ENCODE data around the gene ZBTB49. TPM values are rescaled to one million over a fixed set of nuclear protein-coding genes. Genes with fewer than 3 reads are reported as not detected.

The ZBTB49 gene
- total RNA-seq, 1 experiment from 2014 or later = 7.2 TPM

- Histone ChIP-seq H3K27me3 (replicated peaks; ENCODE audit: control insufficient read depth, insufficient read depth, low read length) (no peaks in the 10 kb centered on the region), H3K36me3 (ENCODE audit: control insufficient read depth, insufficient read depth, low read length) (no peaks in the 10 kb centered on the region), H3K4me1 (peaks cover 15% of the 10 kb centered on the region), H3K9me3 (no peaks in the 10 kb centered on the region), H3K4me3 (ENCODE audit: low read depth, low read length) (no peak overlapping the region)
- ChIA-PET CTCF (interaction anchor here (1.0 to 1.4 kb wide), 3 partner anchors 10 to 171 kb away, joined by 4 to 7 read pairs (median 6); no protein-coding TSS in a partner anchor), POLR2A (no interaction called here)
- H3K4me3 Mint-ChIP-seq (ENCODE audit: unreplicated experiment) = no peak overlapping the region
- peak in 1 of 2 experiments; percentile 14 for DNase-seq
- no peaks in the 10 kb centered on the region for H3K27me3 Mint-ChIP-seq (ENCODE audit: insufficient read depth, unreplicated experiment)
- BruUV-seq (replicated peaks) = no TSS peak
- peak overlapping the region; percentile 32 for H3K27ac Mint-ChIP-seq (ENCODE audit: unreplicated experiment)
- no peaks in the 10 kb centered on the region for H3K9me3 Mint-ChIP-seq (ENCODE audit: unreplicated experiment)
- intact Hi-C loops (cut with micrococcal nuclease; ENCODE audit: unreplicated experiment) = no loop called here
- H3K4me1 Mint-ChIP-seq (ENCODE audit: low read depth, unreplicated experiment) = peaks cover 6% of the 10 kb centered on the region
- TF ChIP-seq CTCF (IDR thresholded peaks at IDR 0.05; ENCODE audit: insufficient read depth in 1 of 2, low read depth in 1 of 2, low read length in 1 of 2, severe bottlenecking in 1 of 2, unreplicated experiment in 1 of 2) = peak in 1 of 2 experiments; percentile 32
- H3K36me3 Mint-ChIP-seq (ENCODE audit: insufficient read depth, unreplicated experiment) = no peaks in the 10 kb centered on the region
These were observed 29.8 kb upstream of the ZBTB49 start for GRCh38 chr4:4260185-4260751.

DNA sequence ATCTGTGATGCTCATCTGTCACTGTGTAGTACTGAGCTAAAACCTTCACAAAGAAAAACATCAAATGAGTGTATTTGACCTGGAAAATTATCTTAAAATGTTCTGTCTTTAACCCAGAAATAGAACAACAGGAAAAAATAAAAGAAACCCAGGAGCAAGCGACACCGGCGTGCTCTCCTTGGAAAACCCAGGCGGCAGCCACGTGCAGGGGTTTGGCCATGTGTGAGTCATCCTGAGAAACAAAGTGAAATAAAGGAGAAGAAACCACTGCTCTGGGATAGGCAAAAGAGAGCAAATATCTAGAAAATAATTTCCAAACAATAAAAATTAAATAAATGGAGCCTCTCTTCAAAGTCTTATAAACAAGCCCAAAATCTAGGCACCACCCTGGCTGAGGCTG is 22.1 kb upstream of the ZBTB49 start:
- intact Hi-C loops (cut with micrococcal nuclease; ENCODE audit: unreplicated experiment) = no loop called here
- H3K36me3 ChIP-seq (ENCODE audit: control insufficient read depth, insufficient read depth, low read length) = no peaks in the 10 kb centered on the region; the same call in 1 of the 2 replicates
- Mint-ChIP-seq H3K4me1 (ENCODE audit: low read depth, unreplicated experiment) (no peaks in the 10 kb centered on the region), H3K27me3 (ENCODE audit: insufficient read depth, unreplicated experiment) (no peaks in the 10 kb centered on the region), H3K4me3 (ENCODE audit: unreplicated experiment) (no peak overlapping the region), H3K36me3 (ENCODE audit: insufficient read depth, unreplicated experiment) (peaks cover 46% of the 10 kb centered on the region), H3K9me3 (ENCODE audit: unreplicated experiment) (no peaks in the 10 kb centered on the region), H3K27ac (ENCODE audit: unreplicated experiment) (no peak overlapping the region)
- ChIA-PET CTCF (no interaction called here), POLR2A (no interaction called here)
- H3K27me3 ChIP-seq (replicated peaks; ENCODE audit: control insufficient read depth, insufficient read depth, low read length) = no peaks in the 10 kb centered on the region
- H3K4me3 ChIP-seq (ENCODE audit: low read depth, low read length) = no peak overlapping the region
- H3K4me1 ChIP-seq = no peaks in the 10 kb centered on the region
- DNase-seq = no peak
- no peaks in the 10 kb centered on the region for H3K9me3 ChIP-seq
- no TSS peak for BruUV-seq (replicated peaks)
- no peak for TF ChIP-seq CTCF (IDR thresholded peaks at IDR 0.05; ENCODE audit: insufficient read depth in 1 of 2, low read depth in 1 of 2, low read length in 1 of 2, severe bottlenecking in 1 of 2, unreplicated experiment in 1 of 2)

DNA sequence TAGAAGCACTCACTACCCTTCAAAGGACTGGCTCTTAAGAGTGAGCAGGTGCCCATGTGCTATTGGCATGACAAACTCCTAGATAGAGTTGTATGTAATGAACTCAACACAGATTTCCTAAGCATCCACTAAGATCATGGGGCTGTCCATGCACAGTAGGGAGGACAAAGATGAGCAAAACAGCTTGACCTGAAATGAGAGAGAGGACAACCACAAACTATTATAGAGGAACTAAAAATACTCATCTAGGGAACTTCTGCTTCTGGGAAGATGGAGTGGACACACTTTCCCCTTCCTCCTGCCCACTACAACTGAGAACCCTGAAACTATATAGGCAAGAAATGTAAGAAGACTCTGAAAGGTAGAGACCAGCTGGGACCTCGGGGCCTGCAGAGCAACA is 21.3 kb upstream of the ZBTB49 start:
- Mint-ChIP-seq H3K4me3 (ENCODE audit: unreplicated experiment) (no peak overlapping the region), H3K27me3 (ENCODE audit: insufficient read depth, unreplicated experiment) (no peaks in the 10 kb centered on the region), H3K36me3 (ENCODE audit: insufficient read depth, unreplicated experiment) (peaks cover 46% of the 10 kb centered on the region), H3K9me3 (ENCODE audit: unreplicated experiment) (no peaks in the 10 kb centered on the region), H3K4me1 (ENCODE audit: low read depth, unreplicated experiment) (no peaks in the 10 kb centered on the region), H3K27ac (ENCODE audit: unreplicated experiment) (no peak overlapping the region)
- CTCF ChIA-PET = no interaction called here
- no peak for TF ChIP-seq CTCF (IDR thresholded peaks at IDR 0.05; ENCODE audit: insufficient read depth in 1 of 2, low read depth in 1 of 2, low read length in 1 of 2, severe bottlenecking in 1 of 2, unreplicated experiment in 1 of 2)
- POLR2A ChIA-PET = no interaction called here
- Histone ChIP-seq H3K27me3 (replicated peaks; ENCODE audit: control insufficient read depth, insufficient read depth, low read length) (no peaks in the 10 kb centered on the region), H3K36me3 (ENCODE audit: control insufficient read depth, insufficient read depth, low read length) (no peaks in the 10 kb centered on the region; the same call in 1 of the 2 replicates), H3K4me1 (no peaks in the 10 kb centered on the region), H3K9me3 (no peaks in the 10 kb centered on the region), H3K4me3 (ENCODE audit: low read depth, low read length) (no peak overlapping the region)
- intact Hi-C loops (cut with micrococcal nuclease; ENCODE audit: unreplicated experiment) = no loop called here
- BruUV-seq (replicated peaks) = no TSS peak
- no peak for DNase-seq

All from Caco-2 (cell line).